Type B pancreatic cell (in vitro differentiated cells): ENCODE results near the gene FOXA3. TPM values are rescaled to one million over a fixed set of nuclear protein-coding genes. Genes with fewer than 3 reads are reported as not detected.

Source experiments
- DNase-seq: peaks from one replicate; pipeline ENCODE4 v3.0.0; 2021; ENCODE audit warnings: mixed read lengths; ENCODE audit not compliant: unreplicated experiment; ENCODE audit errors: extremely low spot score
- H3K27ac Mint-ChIP-seq: 2 replicates; pipeline ENCODE4 v1.8.0; 2021; ENCODE audit warnings: mild to moderate bottlenecking, mixed read lengths
- H3K27me3 Mint-ChIP-seq: 2 replicates; pipeline ENCODE4 v1.8.0; 2021; ENCODE audit warnings: mixed read lengths
- H3K36me3 Mint-ChIP-seq: 2 replicates; pipeline ENCODE4 v1.8.0; 2021; ENCODE audit warnings: mixed read lengths
- H3K4me1 Mint-ChIP-seq: one replicate; pipeline ENCODE4 v1.8.0; 2021; ENCODE audit warnings: mixed read lengths; ENCODE audit not compliant: unreplicated experiment
- H3K4me3 Mint-ChIP-seq: 2 replicates; pipeline ENCODE4 v1.8.0; 2021; ENCODE audit warnings: mild to moderate bottlenecking, mixed read lengths
- H3K9me3 Mint-ChIP-seq: 2 replicates; pipeline ENCODE4 v1.8.0; 2021; ENCODE audit warnings: mixed read lengths
- CTCF ChIP-seq: fragments of 200-600 bp; sonication (generic); conservative IDR thresholded peaks from 2 replicates; pipeline ENCODE4 v1.5.0; 2021; ENCODE audit warnings: antibody characterized with exemption, mild to moderate bottlenecking
- total RNA-seq: library from RNA; stranded (reverse); gene quantifications from 2 replicates; pipeline ENCODE4 v1.2.1, GENCODE V29; 2021; ENCODE audit warnings: low replicate concordance

FOXA3 gene
- total RNA-seq, 1 donor from 2014 or later: 3.3 TPM

- Mint-ChIP-seq H3K27ac (no peak overlapping the region), H3K4me1 (no peaks in the 10 kb centered on the region), H3K36me3 (peaks cover 15% of the 10 kb centered on the region)
Measured at GRCh38 chr19:45852983-45853382, 11.1 kb upstream of the FOXA3 start.

GRCh38 chr19:45854167-45854778 is 9.9 kb upstream of the FOXA3 start:
- no peaks in the 10 kb centered on the region for H3K9me3 Mint-ChIP-seq
- H3K27me3 Mint-ChIP-seq: no peaks in the 10 kb centered on the region
- peaks cover 15% of the 10 kb centered on the region for H3K36me3 Mint-ChIP-seq
- no peak for TF ChIP-seq CTCF
- no peaks in the 10 kb centered on the region for H3K4me1 Mint-ChIP-seq
- H3K27ac Mint-ChIP-seq: no peak overlapping the region
- H3K4me3 Mint-ChIP-seq: no peak overlapping the region
- DNase-seq: no peak

More at GRCh38 chr19:45852983-45853382, 11.1 kb upstream of the FOXA3 start:
- H3K4me3 Mint-ChIP-seq: no peak overlapping the region
- H3K9me3 Mint-ChIP-seq: no peaks in the 10 kb centered on the region
- no peak for DNase-seq
- H3K27me3 Mint-ChIP-seq: no peaks in the 10 kb centered on the region
- no peak for TF ChIP-seq CTCF

DNA sequence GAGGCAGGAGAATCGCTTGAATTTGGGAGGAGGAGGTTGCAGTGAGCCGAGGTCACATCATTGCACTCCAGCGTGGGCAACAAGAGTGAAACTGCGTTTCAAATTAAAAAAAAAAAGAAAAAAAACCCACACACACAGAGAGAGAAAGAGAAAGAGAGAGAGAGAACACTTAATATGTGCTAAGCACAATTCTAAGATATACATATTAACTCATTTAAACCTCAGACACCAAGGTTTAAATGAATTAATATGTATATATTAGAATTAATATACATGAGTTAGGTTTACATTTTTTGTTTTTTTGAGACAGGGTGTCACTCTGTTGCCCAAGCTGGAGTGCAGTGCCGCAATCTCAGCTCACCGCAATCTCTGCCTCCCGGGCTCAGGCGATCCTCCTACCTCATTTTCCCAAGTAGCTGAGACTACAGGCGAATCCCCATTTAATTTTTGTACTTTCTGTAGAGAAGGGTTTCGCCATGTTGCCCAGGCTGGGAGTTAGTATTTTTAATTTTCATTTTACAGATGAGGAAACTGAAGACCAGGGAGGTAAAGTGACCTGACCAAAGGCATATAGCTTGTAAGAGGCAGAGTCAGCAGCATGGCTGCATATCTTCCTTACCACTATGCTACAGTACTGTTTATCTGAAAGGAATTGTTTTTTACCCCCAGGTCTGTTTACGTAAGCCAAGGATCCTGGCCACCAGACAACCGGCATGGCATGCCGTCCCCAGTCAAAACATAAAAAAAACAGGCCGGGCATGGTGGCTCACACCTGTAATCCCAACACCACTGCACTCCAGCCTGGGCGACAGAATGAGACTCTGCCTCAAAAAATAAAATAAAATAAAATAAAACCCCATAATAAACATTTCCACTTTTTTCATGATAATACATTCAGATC is 3.5 kb upstream of the FOXA3 start:
- H3K27me3 Mint-ChIP-seq: peaks cover 29% of the 10 kb centered on the region
- no peak overlapping the region for H3K27ac Mint-ChIP-seq
- peak overlapping the region; percentile 44 for H3K4me3 Mint-ChIP-seq
- no peak for TF ChIP-seq CTCF
- no peaks in the 10 kb centered on the region for H3K36me3 Mint-ChIP-seq
- no peaks in the 10 kb centered on the region for H3K9me3 Mint-ChIP-seq
- DNase-seq: no peak
- H3K4me1 Mint-ChIP-seq: peaks cover 8% of the 10 kb centered on the region

DNA sequence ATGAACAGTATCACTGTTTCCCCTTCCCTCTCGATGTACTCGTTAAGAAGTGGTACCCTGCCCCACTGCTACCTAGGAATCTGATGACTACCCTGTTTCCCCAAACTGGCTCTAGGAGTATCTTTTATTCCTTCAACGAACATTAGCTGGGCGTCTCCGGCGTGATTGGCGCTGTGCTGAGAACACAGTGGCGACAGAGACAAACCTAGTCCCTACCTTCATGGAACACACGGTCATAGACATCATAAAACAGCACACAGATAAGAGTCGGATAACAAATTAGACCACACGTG is 1.9 kb upstream of the FOXA3 start:
- Mint-ChIP-seq H3K27me3 (peaks cover 45% of the 10 kb centered on the region), H3K9me3 (no peaks in the 10 kb centered on the region), H3K27ac (peak overlapping the region; percentile 93), H3K4me1 (peaks cover 8% of the 10 kb centered on the region), H3K4me3 (peak overlapping the region; percentile 97), H3K36me3 (no peaks in the 10 kb centered on the region)
- no peak for TF ChIP-seq CTCF
- DNase-seq: no peak

GRCh38 chr19:45862564-45863334 is 1.4 kb upstream of the FOXA3 start, which contains the start of gene SYMPK:
TSS of gene SYMPK (minus strand) at chr19:45863147. CDS start at chr19:45854495, 8,652 bp downstream.
- TF ChIP-seq CTCF: no peak
- Mint-ChIP-seq H3K4me3 (peak within 1 kb of the TSS; percentile 97), H3K36me3 (no peaks in the 10 kb centered on the region), H3K4me1 (peaks cover 8% of the 10 kb centered on the region), H3K9me3 (no peaks in the 10 kb centered on the region), H3K27me3 (peaks cover 50% of the 10 kb centered on the region), H3K27ac (peak within 1 kb of the TSS; percentile 93)
- DNase-seq: peak; percentile 99
